GM10847 (cell line): ENCODE data around the gene HOMEZ.

ENCODE experiments used
- POLR2A ChIP-seq: IDR thresholded peaks from 2 replicates; pipeline ENCODE4 v1.6.1; 2011; ENCODE audit not compliant: insufficient read length; ENCODE audit errors: extremely low read depth

The HOMEZ gene

GRCh38 chr14:23299211-23299957 lies 13.5 kb upstream of the HOMEZ start:
- no peak for TF ChIP-seq POLR2A

DNA sequence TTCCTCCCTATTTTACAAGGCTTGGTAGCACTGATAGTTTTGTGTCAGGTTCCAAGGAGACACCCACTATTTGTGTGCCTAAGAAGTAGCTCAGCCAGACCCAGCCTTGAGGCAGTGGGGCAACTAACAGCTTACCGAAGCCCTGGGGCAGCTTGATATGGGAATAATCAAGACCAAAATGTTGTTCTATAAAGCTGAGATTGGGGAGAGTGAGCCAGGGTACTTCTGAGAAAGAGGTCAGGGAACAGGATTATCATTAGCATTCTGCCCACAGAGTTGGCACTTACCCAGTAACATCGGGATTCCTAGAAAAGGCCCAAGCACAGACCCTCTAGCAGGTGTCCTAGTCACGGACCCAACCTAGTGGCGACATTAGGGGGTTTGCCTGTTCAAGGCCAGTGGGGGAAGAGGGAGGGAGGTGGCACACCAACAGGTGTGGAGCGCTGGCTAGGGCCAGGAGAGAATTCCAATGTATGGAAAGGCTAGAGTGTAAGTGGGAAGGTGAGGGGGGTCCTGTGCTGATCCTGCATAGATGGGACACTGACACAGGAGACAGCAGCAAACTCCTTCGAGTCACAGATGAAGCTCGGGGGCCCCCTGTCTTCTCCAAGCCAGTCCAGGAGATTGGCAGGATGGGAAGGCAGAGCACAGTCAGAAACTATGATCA lies 11.8 kb upstream of the HOMEZ start:
- no peak for TF ChIP-seq POLR2A

- TF ChIP-seq POLR2A = no peak
Observed at GRCh38 chr14:23297096-23297495, 11.2 kb upstream of the HOMEZ start.

DNA sequence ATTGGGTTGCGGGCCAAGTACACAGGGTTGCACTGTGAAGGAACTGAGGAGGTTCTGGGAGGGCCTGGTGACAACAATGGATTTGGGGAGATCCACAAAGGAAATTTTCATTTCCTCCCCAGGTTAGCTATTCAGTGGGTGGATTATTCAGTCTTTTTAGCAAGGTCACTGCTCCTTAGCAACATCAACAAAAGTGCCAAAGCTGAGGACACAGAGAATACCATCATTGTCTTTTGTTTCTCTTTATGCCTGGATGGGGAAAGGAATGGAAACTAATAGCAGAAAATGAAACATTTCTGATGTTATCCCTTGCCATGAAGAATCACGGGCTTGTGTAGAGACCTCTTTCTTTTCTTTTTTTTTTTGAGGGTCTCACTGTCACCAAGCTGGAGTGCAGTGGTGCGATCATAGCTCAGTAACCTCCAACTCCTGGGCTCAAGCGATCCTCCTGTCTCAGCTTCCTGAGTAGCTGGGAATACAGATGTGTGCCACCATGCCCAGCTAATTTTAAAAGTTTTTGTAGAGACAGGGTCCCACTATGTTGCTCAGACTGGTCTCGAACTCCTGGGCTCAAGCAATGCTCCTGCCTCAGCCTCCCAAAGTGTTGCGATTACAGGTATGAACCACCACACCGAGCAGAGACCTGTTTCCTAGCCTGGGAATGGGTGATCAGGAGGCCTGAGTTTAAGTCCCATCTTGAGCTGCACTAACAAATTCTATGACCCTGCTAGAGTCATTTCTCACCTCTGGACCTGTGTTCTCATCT lies 10.3 kb upstream of the HOMEZ start:
- TF ChIP-seq POLR2A = no peak

DNA sequence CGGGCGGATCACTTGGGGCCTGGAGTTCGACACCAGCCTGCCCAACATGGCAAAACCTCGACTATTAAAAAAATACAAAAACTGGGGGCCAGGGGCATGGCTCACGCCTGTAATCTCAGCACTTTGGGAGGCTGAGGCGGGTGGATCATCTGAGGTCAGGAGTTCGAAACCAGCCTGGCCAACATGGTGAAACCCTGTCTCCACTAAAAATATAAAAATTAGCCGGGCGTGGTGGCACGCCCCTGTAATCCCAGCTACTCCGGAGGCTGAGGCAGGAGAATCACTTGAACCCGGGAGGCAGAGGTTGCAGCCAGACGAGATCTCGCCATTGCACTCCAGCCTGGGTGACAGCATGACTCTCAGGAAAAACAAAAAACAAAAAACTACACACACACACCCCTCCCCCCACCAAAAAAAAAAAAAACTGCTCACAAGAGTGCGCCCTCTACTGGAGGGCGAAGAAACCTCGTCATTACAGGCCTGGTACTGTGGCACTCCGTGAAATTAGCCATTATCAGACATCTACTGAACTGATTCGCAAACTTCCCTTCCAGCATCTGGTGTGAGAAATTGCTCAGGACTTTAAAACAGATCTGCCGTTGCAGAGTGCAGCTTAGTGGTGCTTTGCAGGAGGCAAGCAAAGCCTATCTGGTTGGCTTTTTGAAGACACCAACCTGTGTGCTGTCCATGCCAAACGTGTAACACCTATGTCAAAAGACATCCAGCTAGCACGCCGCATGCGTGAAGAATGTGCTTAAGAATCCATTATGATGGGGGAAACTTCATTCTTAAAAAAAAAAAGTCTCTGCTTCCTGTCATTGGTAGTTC lies 9.0 kb upstream of the HOMEZ start:
- TF ChIP-seq POLR2A = no peak

DNA sequence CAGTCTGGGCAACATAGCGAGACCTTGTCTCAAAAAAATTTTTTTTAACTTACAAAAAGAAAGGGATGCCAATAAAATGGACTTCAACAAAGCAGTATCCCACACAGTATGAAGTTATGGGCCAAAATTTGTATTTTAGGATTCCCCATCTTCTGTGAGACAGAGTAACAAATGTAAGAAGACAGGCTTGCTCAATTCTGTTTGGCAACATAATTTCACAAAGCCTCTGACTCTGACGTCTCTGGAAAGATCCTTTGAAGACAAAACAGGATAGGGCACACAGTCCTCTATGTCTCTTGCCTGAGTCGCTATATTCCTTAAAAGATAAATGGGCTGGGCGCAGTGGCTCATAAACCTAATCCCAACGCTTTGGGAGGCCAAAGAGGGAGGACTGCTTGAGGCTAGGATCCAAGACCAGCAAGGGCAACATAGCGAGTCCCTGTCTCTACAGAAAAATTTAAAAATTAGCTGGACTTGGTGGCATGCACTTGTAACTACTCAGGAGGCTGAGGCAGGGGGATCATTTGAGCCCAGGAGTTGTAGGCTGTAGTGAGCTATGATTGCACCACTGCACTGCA lies 1.1 kb upstream of the HOMEZ start:
- no peak for TF ChIP-seq POLR2A

DNA sequence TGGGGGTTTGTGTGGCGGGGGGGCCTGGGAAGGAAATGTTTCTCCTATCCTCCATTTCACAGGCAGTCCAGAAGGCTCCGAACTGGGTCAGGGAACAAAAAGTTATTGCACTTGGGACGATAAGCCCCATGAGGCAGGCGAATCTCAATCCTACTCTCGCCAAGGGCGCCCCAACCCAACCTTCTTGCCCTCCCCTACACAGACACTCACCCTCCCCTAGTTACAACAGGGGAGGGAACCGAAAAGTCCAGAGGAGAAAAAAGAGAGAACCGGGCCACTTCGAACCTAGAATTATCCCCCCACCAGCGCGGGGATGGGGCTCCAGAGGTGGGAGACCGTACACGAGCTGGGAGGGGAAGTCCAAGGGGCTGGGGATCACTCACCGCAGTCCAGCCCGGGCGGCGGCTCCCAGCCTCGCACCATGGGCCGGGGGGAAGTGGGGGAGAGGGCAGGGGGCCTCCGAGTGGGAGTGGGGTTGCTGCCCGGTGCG lies 357 bp downstream of the HOMEZ start:
- no peak for TF ChIP-seq POLR2A

GRCh38 chr14:23284654-23285529 lies 1.0 kb downstream of the HOMEZ start:
- no peak for TF ChIP-seq POLR2A

DNA sequence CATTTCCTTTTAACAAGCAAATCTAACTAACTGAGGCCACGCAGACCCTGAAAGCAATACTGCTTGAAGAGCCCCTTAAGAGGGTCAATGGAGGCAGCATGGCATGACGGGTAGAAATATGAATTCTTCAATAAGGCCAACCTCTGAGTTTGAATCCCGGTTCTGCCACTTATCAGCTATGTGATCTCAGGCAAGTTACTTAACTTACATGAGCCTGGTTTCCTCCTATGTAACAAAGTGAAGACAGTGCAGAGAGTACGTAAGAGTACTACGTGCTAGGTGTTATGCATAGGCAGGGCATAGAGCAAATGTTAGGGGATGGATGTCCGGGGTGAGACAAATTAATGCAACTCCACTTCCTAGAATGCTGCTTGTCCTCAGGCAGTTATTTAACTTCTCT lies 4.7 kb downstream of the HOMEZ start:
- no peak for TF ChIP-seq POLR2A

GRCh38 chr14:23277189-23277588 lies 8.7 kb downstream of the HOMEZ start:
- TF ChIP-seq POLR2A = no peak

DNA sequence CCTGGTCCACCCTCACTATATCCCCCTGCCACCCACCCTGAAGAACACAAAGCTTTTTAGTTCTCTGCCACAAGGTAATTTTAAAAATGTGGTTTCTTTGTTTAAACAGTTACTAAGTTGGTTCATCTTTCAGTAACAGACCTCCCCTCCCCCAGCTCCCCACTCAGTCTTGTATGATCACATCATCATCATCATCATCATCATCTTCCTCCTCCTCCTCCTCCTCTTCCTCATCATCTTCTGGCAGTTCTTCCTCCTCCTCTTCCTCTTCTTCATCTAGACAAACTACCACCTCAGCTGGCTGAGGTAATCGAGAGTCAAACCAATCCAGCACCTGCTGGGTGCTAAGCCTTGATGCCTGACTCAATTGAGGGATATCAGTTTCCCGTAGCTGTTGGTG lies 10.5 kb downstream of the HOMEZ start:
- TF ChIP-seq POLR2A = no peak

GRCh38 chr14:23269193-23269592 lies 16.7 kb downstream of the HOMEZ start:
- TF ChIP-seq POLR2A = no peak

GRCh38 chr14:23259426-23259825 lies 26.5 kb downstream of the HOMEZ start:
- TF ChIP-seq POLR2A = no peak

DNA sequence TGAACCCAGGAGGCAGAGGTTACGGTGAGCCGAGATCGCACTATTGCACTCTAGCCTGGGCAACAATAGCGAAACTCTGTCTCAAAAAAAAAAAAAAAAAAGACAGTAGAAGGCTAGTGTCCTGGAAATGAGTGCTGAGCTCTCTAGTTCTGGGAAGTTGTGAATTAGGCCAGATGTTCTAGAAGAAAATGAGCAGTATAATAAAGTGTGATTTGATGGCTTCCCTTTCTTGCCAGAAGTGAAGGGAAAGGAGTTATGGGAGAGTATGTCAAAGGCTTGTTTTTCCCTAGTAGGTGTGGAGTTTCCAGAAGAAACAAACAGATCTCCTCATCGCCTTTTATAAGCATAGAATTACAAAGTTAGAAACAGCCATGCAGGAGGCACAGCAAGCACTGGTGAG lies 27.7 kb downstream of the HOMEZ start:
- no peak for TF ChIP-seq POLR2A
